Measurements from ENCODE around the gene NHSL1. TPM values are rescaled to one million over a fixed set of nuclear protein-coding genes. Genes with fewer than 3 reads are reported as not detected.
"Not testable (repeated sequence)": the region's sequence is repeated elsewhere in the genome, so short reads cannot be mapped to it uniquely, and the experiment has no call there.

NHSL1 gene
- total RNA-seq, 4 donors from 2014 or later = 44.4 to 70.9 (median 53.2) TPM

- no peak for DNase-seq (ENCODE audit: low spot score in 2 of 2)
- WGBS, 2 donors = 83 to 85% methylated on average over 12 of the region's 12 CpGs
- TF ChIP-seq, protein P1, sequence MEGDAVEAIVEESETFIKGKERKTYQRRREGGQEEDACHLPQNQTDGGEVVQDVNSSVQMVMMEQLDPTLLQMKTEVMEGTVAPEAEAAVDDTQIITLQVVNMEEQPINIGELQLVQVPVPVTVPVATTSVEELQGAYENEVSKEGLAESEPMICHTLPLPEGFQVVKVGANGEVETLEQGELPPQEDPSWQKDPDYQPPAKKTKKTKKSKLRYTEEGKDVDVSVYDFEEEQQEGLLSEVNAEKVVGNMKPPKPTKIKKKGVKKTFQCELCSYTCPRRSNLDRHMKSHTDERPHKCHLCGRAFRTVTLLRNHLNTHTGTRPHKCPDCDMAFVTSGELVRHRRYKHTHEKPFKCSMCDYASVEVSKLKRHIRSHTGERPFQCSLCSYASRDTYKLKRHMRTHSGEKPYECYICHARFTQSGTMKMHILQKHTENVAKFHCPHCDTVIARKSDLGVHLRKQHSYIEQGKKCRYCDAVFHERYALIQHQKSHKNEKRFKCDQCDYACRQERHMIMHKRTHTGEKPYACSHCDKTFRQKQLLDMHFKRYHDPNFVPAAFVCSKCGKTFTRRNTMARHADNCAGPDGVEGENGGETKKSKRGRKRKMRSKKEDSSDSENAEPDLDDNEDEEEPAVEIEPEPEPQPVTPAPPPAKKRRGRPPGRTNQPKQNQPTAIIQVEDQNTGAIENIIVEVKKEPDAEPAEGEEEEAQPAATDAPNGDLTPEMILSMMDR (IDR thresholded peaks at IDR 0.05) = no peak
- TF ChIP-seq POLR2A (IDR thresholded peaks at IDR 0.05) = no peak
- H3K4me3 ChIP-seq (ENCODE audit: low read depth, poor library complexity, severe bottlenecking) = no peak overlapping the region
- intact Hi-C loops (cut with DNase I; ENCODE audit: low total_unique reads) = loop anchor here (10.0 kb wide), 1 partner anchor 95 kb away; no protein-coding TSS in a partner anchor
These were observed 69.5 kb downstream of the NHSL1 start for GRCh38 chr6:138429761-138430160.

GRCh38 chr6:138428944-138429598, 70.2 kb downstream of the NHSL1 start:
- DNase-seq (ENCODE audit: low spot score in 2 of 2) = no peak
- intact Hi-C loops (cut with DNase I; ENCODE audit: low total_unique reads) = no loop called here
- TF ChIP-seq, protein P1 (IDR thresholded peaks at IDR 0.05) = no peak
- no peak for TF ChIP-seq POLR2A (IDR thresholded peaks at IDR 0.05)
- H3K4me3 ChIP-seq (ENCODE audit: low read depth, poor library complexity, severe bottlenecking) = no peak overlapping the region
- 25 to 35% methylated on average over 8 of the region's 8 CpGs for WGBS, 2 donors

GRCh38 chr6:138427701-138428100, 71.6 kb downstream of the NHSL1 start:
- intact Hi-C loops (cut with DNase I; ENCODE audit: low total_unique reads) = no loop called here
- TF ChIP-seq POLR2A (IDR thresholded peaks at IDR 0.05) = no peak
- TF ChIP-seq, protein P1 (IDR thresholded peaks at IDR 0.05) = no peak
- no peak for DNase-seq (ENCODE audit: low spot score in 2 of 2)
- WGBS, 2 donors = 88 to 91% methylated on average over 8 of the region's 8 CpGs
- H3K4me3 ChIP-seq (ENCODE audit: low read depth, poor library complexity, severe bottlenecking) = no peak overlapping the region

- DNase-seq (ENCODE audit: low spot score in 2 of 2) = no peak
- WGBS, 2 donors = 92 to 93% methylated on average over 5 of the region's 5 CpGs
- no peak for TF ChIP-seq POLR2A (IDR thresholded peaks at IDR 0.05)
- TF ChIP-seq, protein P1 (IDR thresholded peaks at IDR 0.05) = no peak
- intact Hi-C loops (cut with DNase I; ENCODE audit: low total_unique reads) = no loop called here
- no peak overlapping the region for H3K4me3 ChIP-seq (ENCODE audit: low read depth, poor library complexity, severe bottlenecking)
These were observed 72.7 kb downstream of the NHSL1 start for GRCh38 chr6:138426500-138427123.

GRCh38 chr6:138425256-138425655, 74.0 kb downstream of the NHSL1 start:
- DNase-seq (ENCODE audit: low spot score in 2 of 2); H3K4me3 ChIP-seq (ENCODE audit: low read depth, poor library complexity, severe bottlenecking); intact Hi-C loops (cut with DNase I; ENCODE audit: low total_unique reads): not testable (repeated sequence)
- 91 to 93% methylated on average over 7 of the region's 7 CpGs for WGBS, 2 donors

DNA sequence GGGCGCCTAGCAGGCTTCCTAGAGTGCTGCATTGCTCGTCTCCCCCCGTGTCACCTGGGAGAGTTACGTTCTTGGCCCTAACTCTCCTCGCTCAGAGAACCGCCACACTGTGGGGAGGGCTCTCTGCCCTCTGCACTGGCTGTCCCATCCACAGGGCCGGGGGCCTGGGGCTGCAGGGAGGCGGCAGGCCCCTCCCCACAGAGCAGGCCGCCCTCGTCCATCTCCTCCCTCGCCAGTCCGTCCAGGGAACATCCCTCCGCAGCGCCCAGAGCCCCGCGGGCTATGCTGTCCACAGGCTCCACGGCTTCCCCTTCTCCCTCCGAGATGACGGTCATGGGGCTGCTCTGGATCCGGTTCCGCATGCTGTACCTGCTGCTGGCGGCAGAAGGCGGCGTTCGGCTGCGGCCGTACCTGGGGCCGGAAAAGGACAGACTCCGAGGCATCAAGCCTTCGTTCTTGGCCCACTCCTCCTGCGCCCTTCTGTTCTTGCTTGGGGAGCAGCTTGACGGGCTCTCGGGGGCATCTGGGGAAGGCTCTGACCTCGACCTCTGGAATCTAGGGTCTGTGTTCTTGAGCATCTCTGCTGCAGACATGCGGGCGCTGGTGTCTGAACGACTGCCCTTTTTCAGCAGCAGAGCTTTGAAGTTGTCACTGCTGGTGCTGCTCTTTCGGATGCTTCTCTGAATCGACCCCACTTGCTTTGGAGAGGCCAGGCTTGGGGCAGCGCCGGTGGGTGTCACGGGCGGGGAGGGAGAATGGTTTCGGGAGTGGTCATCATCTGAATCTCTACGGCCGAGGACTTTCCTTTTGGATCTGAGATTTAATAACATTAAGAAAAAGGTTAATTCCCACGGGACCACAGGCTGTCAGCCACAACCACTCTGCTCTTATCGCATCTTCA, 75.0 kb downstream of the NHSL1 start:
- no peak overlapping the region for H3K4me3 ChIP-seq (ENCODE audit: low read depth, poor library complexity, severe bottlenecking)
- no peak for DNase-seq (ENCODE audit: low spot score in 2 of 2)
- intact Hi-C loops (cut with DNase I; ENCODE audit: low total_unique reads) = loop anchor here (5.0 kb wide), 1 partner anchor 343 kb away; no protein-coding TSS in a partner anchor
- no peak for TF ChIP-seq POLR2A (IDR thresholded peaks at IDR 0.05)
- TF ChIP-seq, protein P1 (IDR thresholded peaks at IDR 0.05) = no peak
- WGBS, 2 donors = 93 to 95% methylated on average over 43 to 46 of the region's 48 CpGs
